NCI-H1930 (cell line): ENCODE measurements around the gene PUS3.
A peak's percentile ranks its signal among the peaks of the same experiment; 100 is the strongest.

Experiments
- DNase-seq, 2 experiments: peaks; one replicate each; lab custom pipeline; 2025; lab: John Stamatoyannopoulos, UW

The PUS3 gene

DNA sequence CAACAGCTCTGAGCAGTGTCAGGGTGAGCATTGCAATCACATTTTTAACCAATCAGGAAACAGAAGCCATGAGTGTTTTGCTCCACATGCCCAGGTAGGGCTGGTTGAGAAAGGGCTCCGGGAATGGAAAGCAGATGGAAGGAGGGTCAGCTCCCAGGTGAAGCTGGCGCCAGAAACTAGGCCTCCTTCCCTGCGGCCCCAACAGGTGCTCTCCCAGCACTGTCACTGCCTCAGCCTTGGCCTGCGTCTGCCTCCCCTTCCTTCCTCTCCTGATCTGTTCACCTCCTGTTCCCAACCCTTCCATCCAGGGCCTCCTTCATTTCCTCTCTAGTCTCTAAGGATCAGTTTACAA, 38.2 kb upstream of the PUS3 start:
- no peak for DNase-seq

- DNase-seq, result no peak
Measured at GRCh38 chr11:125940145-125940544, 37.1 kb upstream of the PUS3 start.

DNA sequence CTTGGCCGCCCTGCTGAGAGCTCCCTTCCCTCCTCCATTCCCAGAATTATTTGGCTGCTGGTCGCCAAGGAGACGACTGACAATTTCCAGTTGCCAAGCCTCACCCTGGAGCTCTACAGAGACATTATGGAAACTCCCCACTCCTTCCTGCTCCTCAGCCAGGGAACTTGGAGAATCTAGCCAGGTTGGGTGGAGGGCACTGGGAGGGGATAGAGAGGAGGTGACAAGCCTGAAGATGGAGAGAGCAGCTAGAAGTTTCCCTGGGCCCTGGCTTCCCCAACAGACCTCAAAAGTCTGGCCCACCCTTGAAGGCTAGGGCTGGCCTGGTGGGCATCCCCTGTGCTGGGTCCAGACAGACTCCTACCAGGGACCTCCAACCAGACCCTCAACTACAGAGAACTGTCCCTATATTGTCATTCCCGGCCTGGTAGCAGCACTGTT, 36.1 kb upstream of the PUS3 start:
- no peak for DNase-seq

DNA sequence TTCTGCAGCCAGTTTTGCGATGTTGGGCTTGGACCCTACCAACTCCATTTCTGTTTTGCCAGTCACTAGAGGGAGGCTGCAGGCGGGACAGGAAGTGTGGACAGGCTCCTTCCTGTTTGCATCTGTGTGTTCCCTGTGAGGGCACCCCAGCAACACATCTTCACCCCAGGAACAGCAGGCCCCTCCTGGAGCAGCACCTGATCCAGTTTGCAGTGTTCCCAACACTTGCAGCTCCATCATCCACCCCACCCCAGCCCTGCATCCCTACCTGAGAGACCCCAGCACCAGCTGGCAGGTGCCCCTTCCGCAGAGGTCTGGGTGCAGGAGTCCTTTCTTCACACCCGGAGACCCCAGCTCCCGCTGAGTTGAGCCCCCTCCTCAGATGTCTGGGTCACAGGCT, 35.4 kb upstream of the PUS3 start:
- no peak for DNase-seq

GRCh38 chr11:125935618-125936199, 32.7 kb upstream of the PUS3 start:
- DNase-seq, result no peak

GRCh38 chr11:125935056-125935455, 32.0 kb upstream of the PUS3 start:
- no peak for DNase-seq

DNA sequence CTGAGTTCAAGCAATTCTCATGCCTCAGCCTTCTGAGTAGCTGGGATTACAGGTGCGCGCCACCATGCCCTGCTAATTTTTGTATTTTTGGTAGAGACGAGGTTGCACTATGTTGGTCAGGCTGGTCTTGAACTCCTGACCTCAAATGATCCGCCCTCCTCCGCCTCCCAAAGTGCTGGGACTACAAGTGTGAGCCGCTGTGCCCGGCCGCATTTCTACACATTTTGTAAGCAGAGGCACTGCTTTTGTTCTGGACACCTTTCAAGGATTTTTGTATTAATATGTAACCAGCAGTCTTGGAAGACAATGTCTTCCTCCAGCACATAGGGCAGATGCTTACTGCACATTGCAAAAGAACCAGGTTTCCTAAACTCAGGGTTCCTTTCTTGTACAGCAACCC, 31.5 kb upstream of the PUS3 start:
- DNase-seq, result no peak

DNA sequence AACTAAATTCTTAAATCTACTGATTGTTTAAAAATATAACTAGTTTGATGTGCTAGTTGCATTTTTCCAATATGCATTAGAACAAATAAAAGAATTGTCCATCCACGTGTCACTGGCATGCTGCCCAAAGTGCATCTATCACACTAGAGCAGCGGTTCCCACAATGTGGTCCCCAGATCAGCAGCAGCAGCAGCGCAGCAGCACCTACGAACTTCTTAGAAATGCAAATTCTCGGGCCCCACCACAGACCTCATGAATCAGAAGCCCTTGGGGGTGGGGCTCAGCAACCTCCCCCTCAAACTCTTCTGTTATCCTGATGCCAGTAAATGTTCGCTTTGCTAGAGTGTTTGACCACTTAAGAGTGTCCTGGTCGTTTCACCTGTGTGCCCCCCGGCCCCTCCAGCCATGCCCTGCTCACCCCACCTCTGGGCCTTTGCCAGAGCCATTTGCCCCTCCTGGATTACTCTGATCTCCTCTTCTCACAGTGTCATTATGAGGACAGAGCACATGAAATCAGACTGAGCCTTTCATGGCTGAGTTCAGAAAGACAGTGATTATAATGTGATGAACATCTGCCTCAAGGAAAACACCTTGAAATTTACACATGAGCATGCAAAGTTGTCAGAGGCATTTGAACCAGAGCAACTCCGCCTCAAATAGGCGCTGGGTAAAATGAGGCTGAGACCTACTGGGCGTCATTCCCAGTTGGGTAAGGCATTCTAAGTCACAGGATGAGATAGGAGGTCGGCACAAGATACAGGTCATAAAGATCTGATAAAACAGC, 30.2 kb upstream of the PUS3 start:
- DNase-seq, result no peak

DNA sequence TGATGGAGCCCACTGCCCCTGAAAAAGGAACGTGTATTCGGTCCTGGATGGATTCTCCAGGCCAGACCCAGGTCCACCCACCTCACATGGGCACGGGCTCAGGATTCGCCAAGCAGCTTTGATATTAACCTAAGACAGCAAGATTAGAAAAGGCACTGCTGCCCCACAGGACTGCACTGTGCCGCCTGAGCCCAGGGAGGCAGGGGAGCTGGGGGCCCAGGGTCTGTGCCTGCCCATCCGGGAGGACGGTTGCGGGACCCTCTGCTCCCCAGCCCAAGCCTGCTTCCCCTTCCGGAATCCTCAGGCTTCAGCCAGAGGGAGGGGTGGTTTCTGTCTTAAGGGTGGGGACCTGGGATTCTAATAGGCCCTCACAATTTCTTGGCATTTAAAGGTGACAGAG, 29.3 kb upstream of the PUS3 start:
- DNase-seq, result no peak

- DNase-seq, result no peak
Measured at GRCh38 chr11:125931668-125932067, 28.7 kb upstream of the PUS3 start.

- DNase-seq, result no peak
Measured at GRCh38 chr11:125931116-125931515, 28.1 kb upstream of the PUS3 start.

GRCh38 chr11:125930076-125930450, 27.1 kb upstream of the PUS3 start:
- no peak for DNase-seq

GRCh38 chr11:125929445-125930075, 26.6 kb upstream of the PUS3 start:
- DNase-seq, result no peak

DNA sequence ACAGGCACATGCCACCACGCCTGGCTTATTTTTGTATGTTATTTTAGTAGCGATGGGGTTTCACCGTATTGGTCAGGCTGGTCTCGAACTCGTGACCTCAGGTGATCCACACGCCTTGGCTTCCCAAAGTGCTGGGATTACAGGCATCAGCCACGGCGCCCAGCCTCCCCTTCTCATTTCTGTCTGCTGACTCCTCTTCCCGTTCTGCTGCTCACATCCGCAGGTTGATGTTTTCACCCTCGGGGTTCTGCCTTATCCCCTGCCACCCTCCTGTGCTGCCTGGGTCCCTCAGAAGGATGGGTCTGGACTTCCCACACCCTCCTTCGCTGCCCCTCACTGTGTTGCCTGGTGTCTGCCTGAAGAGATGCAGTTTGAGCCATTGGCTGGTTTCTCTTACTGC, 23.7 kb upstream of the PUS3 start:
- no peak for DNase-seq

GRCh38 chr11:125925804-125926203, 22.8 kb upstream of the PUS3 start:
- no peak for DNase-seq

DNA sequence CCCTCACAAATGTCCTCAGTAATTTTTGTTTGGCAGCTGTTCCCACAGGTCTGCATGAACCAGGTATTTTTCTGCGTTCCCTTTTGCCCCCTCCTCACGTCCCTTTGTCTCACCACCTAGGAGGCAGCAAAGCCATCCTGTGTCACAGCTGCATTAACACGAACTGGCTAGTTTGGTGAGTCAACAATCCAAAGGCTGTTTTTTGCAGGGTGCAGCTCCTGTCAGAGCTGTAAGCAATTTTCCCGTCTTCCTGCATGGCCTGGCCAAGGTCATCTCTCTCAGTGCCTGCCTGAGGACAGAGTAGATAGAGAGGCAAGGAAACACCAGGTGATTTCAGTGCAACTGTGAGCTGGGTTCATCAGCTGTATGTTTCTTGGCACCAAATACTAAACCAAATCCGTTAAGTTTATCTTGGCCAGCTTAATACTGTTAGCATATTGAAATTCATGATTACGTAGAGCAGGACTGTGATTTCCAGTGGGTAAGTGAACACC, 22.3 kb upstream of the PUS3 start:
- DNase-seq, result no peak

DNA sequence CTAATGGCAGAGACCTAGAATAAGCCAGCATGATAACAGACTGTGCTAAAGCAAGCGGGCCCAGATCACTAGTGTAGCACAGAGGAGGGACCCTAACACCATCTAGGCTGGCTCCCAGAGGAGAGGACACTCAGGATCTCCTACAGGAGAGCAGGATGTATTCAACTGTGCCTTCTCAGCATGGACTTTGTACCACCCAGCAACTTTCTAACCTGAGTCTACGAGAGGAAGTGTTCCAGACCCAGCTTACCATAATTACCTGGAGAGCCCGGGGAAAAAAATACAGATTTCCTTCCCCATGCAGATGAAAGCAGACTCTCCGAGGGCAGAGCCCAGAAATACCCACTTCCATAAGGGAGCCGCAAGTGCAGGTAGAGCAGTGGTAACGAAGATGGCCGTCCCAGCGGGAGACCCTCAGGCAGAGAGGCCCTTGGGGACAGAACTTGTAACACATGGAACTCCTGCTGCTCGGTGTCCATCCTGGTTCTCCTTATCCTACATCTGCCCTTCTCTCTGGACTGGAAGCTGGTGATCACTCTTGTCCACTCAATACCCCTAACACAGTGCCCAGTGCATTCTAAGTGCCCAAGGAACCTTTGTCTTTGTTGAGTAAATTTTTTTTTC, 21.5 kb upstream of the PUS3 start:
- DNase-seq, result no peak

GRCh38 chr11:125923633-125924032, 20.6 kb upstream of the PUS3 start:
- DNase-seq, result no peak

DNA sequence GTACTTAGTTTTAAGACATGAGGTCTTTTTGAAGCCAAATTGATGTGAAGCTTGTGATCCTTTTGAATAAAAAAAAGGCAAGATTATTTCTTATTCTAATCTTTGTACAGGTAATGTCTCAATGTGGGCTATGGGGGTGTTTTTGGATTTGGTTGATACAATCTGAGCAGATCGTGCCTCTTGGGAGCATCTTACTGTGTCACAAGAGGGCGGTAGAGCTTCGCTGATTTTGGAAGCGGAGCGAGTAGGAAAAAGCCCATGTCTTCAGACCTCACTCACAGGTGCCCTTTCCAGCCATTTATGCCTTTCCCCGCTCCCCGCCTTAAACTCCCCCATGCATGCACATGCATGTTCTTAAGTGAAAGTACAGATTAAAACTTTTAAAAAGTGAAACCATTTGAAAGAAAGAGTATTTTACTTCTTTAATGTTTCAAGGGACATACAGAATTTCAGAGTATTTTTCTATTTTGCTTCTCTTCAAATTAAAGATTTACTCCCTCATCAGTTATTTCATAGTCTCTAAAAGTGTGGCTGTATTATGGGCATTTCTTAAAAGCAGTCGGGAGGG, 20.1 kb upstream of the PUS3 start:
- peak; percentile 43 to 54 for DNase-seq

DNA sequence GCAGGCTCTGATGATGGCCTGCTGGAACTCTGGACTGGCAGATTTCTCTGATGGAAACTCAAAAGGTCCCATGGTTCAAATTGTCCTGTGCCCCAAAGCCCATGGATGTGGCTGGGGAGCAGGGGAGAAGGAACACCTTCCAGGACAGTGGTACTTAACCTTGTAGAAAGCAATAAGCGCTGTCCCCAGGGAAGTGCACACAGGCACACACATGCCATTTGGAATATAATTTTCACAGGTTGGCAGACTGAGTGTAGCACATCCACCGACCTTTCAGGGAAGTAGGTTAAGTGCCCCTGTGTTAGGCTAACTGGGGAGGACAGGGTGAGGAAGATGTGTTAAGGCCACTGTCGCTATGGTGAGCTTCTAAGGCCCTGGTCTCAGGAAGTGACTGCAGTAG, 19.1 kb upstream of the PUS3 start:
- DNase-seq, result no peak

GRCh38 chr11:125921042-125921441, 18.0 kb upstream of the PUS3 start:
- no peak for DNase-seq

DNA sequence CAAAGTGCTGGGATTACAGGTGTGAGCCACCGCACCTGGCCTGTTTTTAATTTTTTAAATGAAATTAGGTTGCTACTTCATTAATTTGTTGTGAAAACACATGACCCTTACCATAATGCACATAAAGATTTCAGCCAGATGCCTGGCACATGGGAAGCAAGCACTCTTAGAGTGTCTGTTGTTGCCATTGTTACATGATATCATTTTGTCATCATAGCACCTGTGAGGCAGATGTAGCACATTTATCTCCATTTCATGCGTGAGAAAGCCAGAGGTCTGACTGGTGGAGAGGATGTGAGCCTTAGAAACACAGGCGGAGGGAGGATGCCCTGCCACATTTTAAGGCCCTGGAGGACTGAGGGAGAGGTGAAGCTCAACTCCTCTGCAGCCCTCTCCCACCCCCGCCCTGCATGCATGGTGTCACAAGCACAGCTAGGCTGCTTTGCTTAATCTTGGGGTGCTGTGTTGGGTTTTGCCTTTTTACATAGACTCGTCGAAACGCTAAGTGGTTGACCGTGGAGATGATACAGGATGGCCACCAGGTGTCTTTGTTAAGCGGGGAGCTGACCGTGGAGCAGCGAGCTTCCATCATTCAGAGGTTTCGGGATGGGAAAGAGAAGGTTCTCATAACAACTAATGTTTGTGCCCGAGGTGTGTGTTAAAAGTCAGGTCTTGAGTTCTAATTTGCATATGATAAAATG, 15.3 kb upstream of the PUS3 start:
- DNase-seq, result no peak
